H1 (cell line): ENCODE data around the gene MACROD2. TPM values are rescaled to one million over a fixed set of nuclear protein-coding genes. Genes with fewer than 3 reads are reported as not detected.

Experiments used
- BRCA1 ChIP-seq: IDR thresholded peaks from 2 replicates; pipeline ENCODE4 v1.6.1; 2012; ENCODE audit warnings: low read depth, low read length, improper control_type of control experiment
- EGR1 ChIP-seq: IDR thresholded peaks from 2 replicates; pipeline ENCODE4 v1.6.1; 2011; ENCODE audit warnings: low read depth, low read length, borderline replicate concordance
- JUN ChIP-seq: IDR thresholded peaks from 2 replicates; pipeline ENCODE4 v1.6.1; 2011; ENCODE audit warnings: low read depth, mild to moderate bottlenecking, improper control_type of control experiment, low read length
- RFX5 ChIP-seq: IDR thresholded peaks from 2 replicates; pipeline ENCODE4 v1.6.1; 2011; ENCODE audit warnings: low read depth, low read length, improper control_type of control experiment, borderline replicate concordance
- RNF2 ChIP-seq: fragments of 200-900, 300-1000 bp; sonication (generic); IDR thresholded peaks from 2 replicates; pipeline ENCODE4 v1.7.1; 2016; ENCODE audit warnings: borderline replicate concordance, low read depth, mild to moderate bottlenecking, antibody characterized with exemption, low read length; ENCODE audit not compliant: poor library complexity, severe bottlenecking; ENCODE audit errors: missing control alignments
- RXRA ChIP-seq: IDR thresholded peaks from 2 replicates; pipeline ENCODE4 v1.6.1; 2011; ENCODE audit warnings: low read depth, mild to moderate bottlenecking, low read length, moderate library complexity; ENCODE audit not compliant: insufficient read depth
- SIX5 ChIP-seq: IDR thresholded peaks from 2 replicates; pipeline ENCODE4 v1.6.1; 2011; ENCODE audit warnings: mild to moderate bottlenecking, low read depth, low read length
- TCF12 ChIP-seq: IDR thresholded peaks from 2 replicates; pipeline ENCODE4 v1.6.1; 2011; ENCODE audit warnings: low read depth, mild to moderate bottlenecking, low read length
- polyA plus RNA-seq, 7 experiments: library from polyadenylated mRNA; depleted of rRNA in 3 of 7; stranded (reverse) in 5 of 7; unstranded in 2 of 7; fragments of >200 nt in 5 of 7; fragments of 200-250 nt in 2 of 7; gene quantifications; 1 replicate in 5 of 7; 2 replicates in 1 of 7; 4 replicates in 1 of 7; pipeline versions ENCODE4 v1.2.1 to v1.2.3, GENCODE V29; 2011 to 2013; ENCODE audit warnings: missing spikeins in 2 of 7, mixed read lengths in 2 of 7
- total RNA-seq: library from RNA; stranded (reverse); fragmentation: NEBNext Ultra II Directional; extraction: Animal tissue kit (Norgen Biotek cat#: 25700); gene quantifications from 2 replicates; pipeline ENCODE4 v1.2.1, GENCODE V29; 2021

MACROD2 gene
- total and polyA plus RNA-seq, 2 of the 8 experiments (the other 6 are each of a cell fraction or from before 2014, with no cell fraction given), result 0.70 to 3.9 TPM

DNA sequence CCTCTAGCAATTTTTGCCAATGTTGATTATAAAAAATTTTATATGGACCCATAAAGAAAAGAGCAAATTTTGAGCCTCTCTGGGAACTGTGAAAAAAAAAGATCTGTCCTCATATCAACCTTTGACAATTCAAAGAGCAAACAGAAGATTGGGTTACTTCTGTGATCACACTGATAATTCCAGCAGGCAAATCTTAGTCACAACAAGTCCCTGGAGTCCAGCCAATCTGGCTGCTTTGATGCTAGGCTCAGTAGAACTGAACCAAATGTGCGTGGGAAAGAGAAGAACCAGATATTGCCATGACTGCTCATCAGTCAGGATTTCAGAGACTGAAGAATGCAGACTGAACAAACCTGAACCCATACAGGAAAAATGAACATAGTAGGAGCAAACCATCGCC, 780.5 kb downstream of the MACROD2 start (continued):
- TF ChIP-seq SIX5 (no peak), RFX5 (no peak), JUN (no peak), RXRA (no peak), EGR1 (no peak), BRCA1 (no peak), RNF2 (no peak), TCF12 (no peak)
- TF ChIP-seq, all 59 proteins: peak for 0
